ENCODE measurements around the gene SHROOM3. TPM values are rescaled to one million over a fixed set of nuclear protein-coding genes. Genes with fewer than 3 reads are reported as not detected.

SHROOM3 gene
- total RNA-seq, 4 donors from 2014 or later, result 52.0 to 444 (median 364) TPM

GRCh38 chr4:76548704-76549103 is 113.7 kb downstream of the SHROOM3 start:
- no peak for DNase-seq

GRCh38 chr4:76549765-76550164 is 114.7 kb downstream of the SHROOM3 start:
- H3K27ac ChIP-seq, result no peak overlapping the region
- no peaks in the 10 kb centered on the region for H3K9me3 ChIP-seq
- no peaks in the 10 kb centered on the region for H3K27me3 ChIP-seq
- H3K4me1 ChIP-seq, result no peaks in the 10 kb centered on the region
- DNase-seq, result no peak
- no peak overlapping the region for H3K4me3 ChIP-seq
- no peaks in the 10 kb centered on the region for H3K36me3 ChIP-seq
- no peak for TF ChIP-seq POLR2A (IDR thresholded peaks at IDR 0.05)
- no peak for TF ChIP-seq CTCF (IDR thresholded peaks at IDR 0.05)

More at GRCh38 chr4:76548704-76549103, 113.7 kb downstream of the SHROOM3 start:
- no peak overlapping the region for H3K4me3 ChIP-seq
- no peaks in the 10 kb centered on the region for H3K9me3 ChIP-seq
- H3K27ac ChIP-seq, result no peak overlapping the region
- TF ChIP-seq POLR2A (IDR thresholded peaks at IDR 0.05), result no peak
- TF ChIP-seq CTCF (IDR thresholded peaks at IDR 0.05), result no peak
- H3K4me1 ChIP-seq, result no peaks in the 10 kb centered on the region
- no peaks in the 10 kb centered on the region for H3K27me3 ChIP-seq
- no peaks in the 10 kb centered on the region for H3K36me3 ChIP-seq

GRCh38 chr4:76550966-76551780 is 116.1 kb downstream of the SHROOM3 start:
- Histone ChIP-seq H3K27me3 (no peaks in the 10 kb centered on the region), H3K4me1 (no peaks in the 10 kb centered on the region), H3K4me3 (no peak overlapping the region), H3K27ac (no peak overlapping the region), H3K9me3 (no peaks in the 10 kb centered on the region), H3K36me3 (no peaks in the 10 kb centered on the region)
- TF ChIP-seq POLR2A (IDR thresholded peaks at IDR 0.05), result no peak
- no peak for TF ChIP-seq CTCF (IDR thresholded peaks at IDR 0.05)
- no peak for DNase-seq

- no peak for DNase-seq
- H3K27ac ChIP-seq, result no peak overlapping the region
- no peaks in the 10 kb centered on the region for H3K27me3 ChIP-seq
- no peak for TF ChIP-seq POLR2A (IDR thresholded peaks at IDR 0.05)
- TF ChIP-seq CTCF (IDR thresholded peaks at IDR 0.05), result no peak
- no peaks in the 10 kb centered on the region for H3K9me3 ChIP-seq
- no peak overlapping the region for H3K4me3 ChIP-seq
- H3K36me3 ChIP-seq, result no peaks in the 10 kb centered on the region
- no peaks in the 10 kb centered on the region for H3K4me1 ChIP-seq
Observed at GRCh38 chr4:76554630-76555029, 119.6 kb downstream of the SHROOM3 start.

GRCh38 chr4:76556452-76556851 is 121.4 kb downstream of the SHROOM3 start:
- no peak overlapping the region for H3K27ac ChIP-seq
- no peaks in the 10 kb centered on the region for H3K9me3 ChIP-seq
- H3K27me3 ChIP-seq, result no peaks in the 10 kb centered on the region
- no peaks in the 10 kb centered on the region for H3K4me1 ChIP-seq
- H3K36me3 ChIP-seq, result no peaks in the 10 kb centered on the region
- TF ChIP-seq CTCF (IDR thresholded peaks at IDR 0.05) (no peak), POLR2A (IDR thresholded peaks at IDR 0.05) (no peak)
- H3K4me3 ChIP-seq, result no peak overlapping the region
- no peak for DNase-seq

Measured in Peyer's patch (tissue), 4 donors.